GM18519 (cell line): ENCODE results near the gene MISP.

ENCODE experiments used
- ATAC-seq: cut with Tn5 transposase; IDR thresholded peaks from one replicate; pipeline ENCODE4 v1.9.1; 2021; ENCODE audit warnings: mild to moderate bottlenecking, moderate library complexity; ENCODE audit not compliant: unreplicated experiment, low FRiP score

The MISP gene

DNA sequence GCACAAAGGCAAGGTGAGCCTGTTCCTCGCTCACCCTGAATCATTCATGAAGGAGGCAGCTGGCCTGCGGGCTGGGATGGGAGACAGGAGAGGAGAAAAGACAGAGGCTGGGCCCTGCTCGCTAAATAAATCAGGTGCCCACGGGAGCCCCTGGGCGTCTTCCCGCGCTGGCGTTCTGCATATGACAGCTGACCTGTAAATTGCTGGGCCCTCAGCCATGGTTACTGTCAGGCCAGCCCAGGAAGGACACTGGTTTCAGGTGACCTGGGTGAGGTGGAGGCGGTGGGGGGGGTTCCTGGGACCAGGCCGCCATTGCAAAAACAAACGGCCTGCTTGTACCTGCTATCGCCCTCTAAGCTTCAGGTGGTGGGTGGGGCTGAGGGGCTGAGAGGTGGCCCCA, 42.9 kb downstream of the MISP start:
- ATAC-seq = no peak

- no peak for ATAC-seq
Measured at GRCh38 chr19:795073-795611, 44.2 kb downstream of the MISP start.

DNA sequence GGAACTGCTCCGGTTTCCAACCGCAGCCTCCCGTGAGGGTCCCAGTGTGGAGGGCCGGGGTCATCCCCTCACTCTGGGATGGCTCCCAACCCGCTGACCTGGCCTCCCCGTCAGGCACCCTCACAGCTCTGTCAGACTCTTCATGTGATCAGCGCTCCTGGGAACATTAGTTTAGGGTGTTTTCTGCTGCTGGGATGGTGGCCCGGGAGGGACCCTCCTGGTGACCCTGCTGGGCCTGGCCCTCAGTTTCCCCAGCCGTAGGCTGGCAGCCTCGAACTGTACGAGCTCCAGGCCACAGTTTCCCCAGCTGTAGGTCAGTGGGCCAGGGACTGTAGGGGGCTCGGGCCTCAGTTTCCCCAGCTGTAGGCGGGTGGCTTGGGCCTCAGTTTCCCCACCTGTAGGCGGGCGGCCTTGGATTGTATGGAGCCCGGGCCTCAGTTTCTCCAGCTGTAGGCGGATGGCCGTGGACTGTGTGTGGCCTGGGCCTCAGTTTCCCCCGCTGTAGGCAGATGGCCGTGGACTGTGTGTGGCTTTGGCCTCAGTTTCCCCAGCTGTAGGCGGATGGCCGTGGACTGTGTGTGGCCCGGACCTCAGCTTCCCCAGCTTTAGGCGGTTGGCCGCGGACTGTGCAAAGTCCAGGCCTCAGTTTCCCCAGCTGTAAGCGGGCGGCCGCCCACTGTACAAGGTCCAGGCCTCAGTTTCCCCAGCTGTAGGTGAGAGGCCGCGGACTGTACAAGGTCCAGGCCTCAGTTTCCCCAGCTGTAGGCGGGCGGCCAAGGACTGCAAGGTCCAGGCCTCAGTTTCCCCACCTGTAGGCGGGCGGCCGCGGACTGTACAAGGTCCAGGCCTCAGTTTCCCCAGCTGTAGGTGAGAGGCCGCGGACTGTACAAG, 45.0 kb downstream of the MISP start:
- no peak for ATAC-seq

DNA sequence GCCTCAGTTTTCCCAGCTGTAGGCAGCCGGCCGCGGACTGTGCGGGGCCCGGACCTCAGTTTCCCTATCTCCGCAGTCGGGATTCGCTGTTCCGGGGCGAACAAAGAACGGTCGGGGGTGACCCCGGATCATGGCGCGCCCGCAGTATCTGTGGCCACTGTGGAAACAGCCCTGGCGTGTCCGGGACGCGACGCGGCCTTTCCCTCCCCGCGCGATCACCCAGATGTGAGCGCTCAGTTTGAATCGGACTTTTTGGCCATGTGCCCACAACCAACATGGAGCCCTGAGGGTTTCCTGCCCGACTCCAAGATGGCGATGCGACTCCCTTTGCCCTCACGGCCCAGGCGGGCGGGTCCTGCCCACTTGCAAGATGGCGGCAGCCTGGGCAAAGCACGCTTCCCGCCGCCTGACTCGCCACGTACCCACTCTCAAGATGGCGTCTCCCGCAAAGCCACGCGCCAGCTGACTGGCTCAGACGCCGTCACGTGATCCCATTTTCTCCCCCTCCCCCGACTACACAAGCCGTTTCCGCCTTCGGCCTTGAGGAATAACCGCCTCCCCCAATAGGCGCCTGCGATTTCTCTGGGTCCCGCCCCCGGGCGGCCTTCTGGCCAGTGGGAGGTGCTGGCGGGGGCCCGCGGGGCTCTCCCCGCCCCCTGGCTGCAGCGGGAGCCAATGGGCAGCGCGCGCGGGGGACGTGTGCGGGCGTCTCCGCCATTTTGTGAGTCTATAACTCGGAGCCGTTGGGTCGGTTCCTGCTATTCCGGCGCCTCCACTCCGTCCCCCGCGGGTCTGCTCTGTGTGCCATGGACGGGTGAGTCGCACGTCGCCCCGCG, 46.0 kb downstream of the MISP start, which contains the start of gene PTBP1:
TSS of gene PTBP1 (plus strand) at position 761 of the 836 bp plus-strand sequence. CDS start at position 807, 46 bp downstream.
- ATAC-seq = peak; percentile 62

- peak; percentile 25 for ATAC-seq
Measured at GRCh38 chr19:797528-798414, 46.9 kb downstream of the MISP start.

- no peak for ATAC-seq
Measured at GRCh38 chr19:798415-799075, 47.6 kb downstream of the MISP start.

- ATAC-seq = no peak
Measured at GRCh38 chr19:799076-799881, 48.4 kb downstream of the MISP start.

GRCh38 chr19:800360-801029, 49.6 kb downstream of the MISP start:
- ATAC-seq = no peak

DNA sequence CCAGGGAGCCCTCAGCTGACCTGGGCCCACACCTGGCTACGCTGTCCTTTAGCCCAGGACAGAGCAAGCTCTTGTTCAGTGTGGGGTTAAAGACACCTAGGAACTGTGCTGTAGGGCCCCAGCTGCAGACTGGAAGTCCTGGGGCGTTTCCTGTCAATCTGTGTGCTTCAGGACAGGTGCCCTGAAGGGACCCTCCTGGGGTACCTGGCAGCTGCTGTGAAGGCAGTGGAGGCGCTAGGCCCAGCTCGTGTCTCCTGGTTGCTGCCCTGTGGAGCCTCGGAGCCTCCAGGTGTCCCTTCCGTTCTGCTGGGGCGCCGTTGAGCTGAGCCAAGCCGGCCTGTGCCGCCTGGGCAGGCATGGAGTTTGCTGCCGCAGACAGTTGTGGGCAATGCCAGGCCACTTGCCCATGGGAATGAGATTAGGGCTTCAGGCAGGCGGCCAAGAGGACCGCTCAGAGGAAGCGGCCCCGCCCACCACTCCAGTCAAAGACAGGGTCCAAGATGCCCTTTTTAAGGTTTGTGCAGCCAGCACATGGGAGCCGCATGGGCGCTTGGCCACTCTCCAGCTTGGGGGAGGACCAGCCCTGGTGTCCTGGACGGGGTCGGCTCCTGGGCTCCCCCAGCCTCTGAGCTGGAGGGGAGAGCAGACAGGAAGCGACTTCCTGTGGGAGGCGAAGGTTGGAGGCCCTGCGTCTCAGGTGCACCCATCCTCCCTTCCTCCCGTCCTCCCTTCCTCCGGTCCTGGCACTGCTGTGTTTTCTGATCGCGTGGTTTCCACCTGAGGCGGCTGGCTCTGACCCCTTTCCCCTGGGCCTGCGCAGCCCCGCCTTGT, 50.3 kb downstream of the MISP start:
- no peak for ATAC-seq

DNA sequence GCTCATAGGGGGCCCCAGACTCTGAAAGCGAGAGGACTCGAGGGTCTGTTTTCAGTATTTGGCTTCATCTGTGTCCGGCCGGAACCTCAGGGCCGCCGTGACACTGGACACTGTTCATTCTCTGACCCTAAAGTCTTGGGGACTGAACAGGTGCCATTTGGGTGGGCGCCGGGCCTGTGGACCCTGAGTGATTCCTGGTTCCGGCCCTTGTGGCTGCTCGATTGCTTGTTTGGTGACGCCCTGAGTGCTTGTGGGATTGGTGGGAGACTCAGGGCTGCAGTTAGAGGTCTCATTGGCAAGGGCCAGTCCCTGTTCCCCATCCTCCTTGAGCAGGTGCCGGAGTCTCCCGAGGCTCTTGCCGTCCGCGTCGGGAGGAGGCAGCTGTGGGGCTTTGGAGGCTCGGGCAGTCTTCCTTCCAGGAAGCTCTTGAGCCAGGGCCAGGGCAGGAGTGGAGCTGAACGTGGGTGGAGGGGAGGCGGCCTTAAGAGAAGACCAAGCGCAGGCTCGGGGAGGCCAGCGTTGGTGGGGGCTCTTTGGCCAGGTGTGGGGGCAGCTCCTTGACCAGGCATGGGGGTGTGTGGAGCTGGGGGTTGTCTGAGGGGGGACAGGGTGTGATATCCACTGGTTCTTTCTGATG, 51.1 kb downstream of the MISP start:
- no peak for ATAC-seq

DNA sequence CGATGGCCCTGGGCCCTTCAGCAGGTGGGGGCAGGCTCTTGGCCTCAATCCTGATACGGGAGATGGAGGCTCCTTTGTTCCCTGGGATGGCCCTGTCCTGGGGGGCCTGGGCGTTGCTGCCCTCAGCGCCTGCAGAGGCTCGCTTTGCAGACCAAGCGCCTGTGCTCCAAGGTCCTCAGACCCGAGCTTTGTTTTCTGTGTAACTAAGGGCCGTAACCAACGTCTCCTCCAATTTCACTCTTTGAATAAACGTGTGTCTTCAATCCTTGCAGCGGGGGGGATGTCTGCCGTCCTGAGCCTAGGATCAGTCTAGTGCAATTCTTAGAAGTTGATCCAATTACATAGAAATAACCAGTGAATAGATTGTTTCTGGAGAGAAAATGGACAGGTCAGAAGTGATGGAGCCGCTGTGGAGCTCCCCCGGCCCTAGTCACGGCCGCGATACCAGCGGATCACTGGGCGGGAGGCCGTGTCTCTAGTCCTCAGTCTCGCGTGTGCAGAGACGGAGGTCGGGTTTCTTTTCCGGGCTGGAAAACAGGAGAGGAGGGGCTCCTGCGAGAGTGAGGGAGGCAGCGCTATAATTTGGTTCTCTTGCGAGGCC, 51.7 kb downstream of the MISP start:
- no peak for ATAC-seq

GRCh38 chr19:803099-803561, 52.2 kb downstream of the MISP start:
- no peak for ATAC-seq

DNA sequence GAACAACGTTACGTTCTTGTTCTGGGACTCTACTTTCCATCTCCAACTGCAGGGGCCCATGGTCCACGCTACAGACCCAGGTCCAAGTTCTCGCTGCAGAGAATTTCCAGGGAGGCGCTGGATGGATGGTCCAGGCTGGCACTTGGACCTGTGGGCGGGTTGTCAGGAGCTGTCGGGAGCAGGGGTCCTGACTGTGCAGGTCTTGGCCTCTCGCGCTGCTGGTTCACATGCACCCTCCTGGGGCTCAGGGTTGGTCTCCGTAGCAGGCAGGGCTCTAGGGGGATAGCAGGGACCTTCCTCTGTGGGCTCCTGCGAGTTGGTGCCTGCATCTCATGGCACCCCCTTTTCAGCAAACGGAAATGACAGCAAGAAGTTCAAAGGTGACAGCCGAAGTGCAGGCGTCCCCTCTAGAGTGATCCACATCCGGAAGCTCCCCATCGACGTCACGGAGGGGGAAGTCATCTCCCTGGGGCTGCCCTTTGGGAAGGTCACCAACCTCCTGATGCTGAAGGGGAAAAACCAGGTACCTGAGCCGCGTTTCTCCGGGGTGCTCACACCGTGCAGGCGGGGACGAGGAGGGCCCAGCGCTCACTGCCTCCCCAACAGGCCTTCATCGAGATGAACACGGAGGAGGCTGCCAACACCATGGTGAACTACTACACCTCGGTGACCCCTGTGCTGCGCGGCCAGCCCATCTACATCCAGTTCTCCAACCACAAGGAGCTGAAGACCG, 52.9 kb downstream of the MISP start:
- ATAC-seq = no peak

DNA sequence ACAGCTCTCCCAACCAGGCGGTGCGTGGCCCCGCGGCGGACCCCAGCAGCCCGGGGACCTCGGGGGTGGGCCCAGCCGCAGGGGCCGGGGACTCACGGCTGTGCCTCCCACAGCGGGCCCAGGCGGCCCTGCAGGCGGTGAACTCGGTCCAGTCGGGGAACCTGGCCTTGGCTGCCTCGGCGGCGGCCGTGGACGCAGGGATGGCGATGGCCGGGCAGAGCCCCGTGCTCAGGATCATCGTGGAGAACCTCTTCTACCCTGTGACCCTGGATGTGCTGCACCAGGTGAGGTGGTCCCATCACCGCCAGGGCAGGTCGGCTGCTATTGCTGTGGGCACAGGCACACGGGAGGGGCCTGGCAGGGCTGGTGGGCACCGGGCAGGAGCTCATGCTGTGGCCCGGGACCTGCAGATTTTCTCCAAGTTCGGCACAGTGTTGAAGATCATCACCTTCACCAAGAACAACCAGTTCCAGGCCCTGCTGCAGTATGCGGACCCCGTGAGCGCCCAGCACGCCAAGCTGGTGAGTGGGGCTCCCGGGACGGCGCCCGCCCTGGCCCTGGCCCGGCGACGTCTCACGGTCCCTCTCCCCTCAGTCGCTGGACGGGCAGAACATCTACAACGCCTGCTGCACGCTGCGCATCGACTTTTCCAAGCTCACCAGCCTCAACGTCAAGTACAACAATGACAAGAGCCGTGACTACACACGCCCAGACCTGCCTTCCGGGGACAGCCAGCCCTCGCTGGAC, 53.7 kb downstream of the MISP start:
- ATAC-seq = no peak

GRCh38 chr19:805166-805551, 54.2 kb downstream of the MISP start:
- no peak for ATAC-seq
